ENCODE measurements around the gene CHRNB4.
"Not testable (repeated sequence)": the region's sequence is repeated elsewhere in the genome, so short reads cannot be mapped to it uniquely, and the experiment has no call there.

The CHRNB4 gene

DNA sequence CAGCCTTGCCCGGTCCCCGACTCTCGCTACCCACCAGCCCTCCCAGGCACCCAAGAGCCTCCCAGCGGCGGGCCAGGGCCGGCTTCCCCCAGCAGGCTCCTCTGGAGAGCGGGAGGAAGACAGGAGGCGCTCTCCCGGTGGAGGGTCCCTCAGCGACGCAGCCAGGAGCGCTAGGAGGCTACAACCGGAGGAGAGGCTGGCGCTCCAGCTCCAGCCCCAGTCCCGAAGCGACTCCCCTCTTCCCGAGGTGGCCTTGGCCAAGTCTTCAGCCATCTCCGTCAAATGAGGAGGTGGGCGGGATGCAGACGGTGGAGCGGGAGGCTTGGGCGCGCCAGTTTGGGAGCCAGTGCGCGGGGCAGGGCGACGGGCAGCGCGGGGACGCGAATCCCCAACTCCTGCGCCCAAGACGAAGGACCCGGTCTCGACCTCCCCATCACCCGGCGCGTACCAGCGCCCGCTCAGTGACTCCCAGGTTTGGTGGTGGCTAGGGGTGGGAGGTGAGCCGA lies 20.9 kb downstream of the CHRNB4 start:
- Mint-ChIP-seq H3K4me3 (no peak overlapping the region), H3K9me3 (no peaks in the 10 kb centered on the region)
- intact Hi-C loops (cut with micrococcal nuclease), result no loop called here

DNA sequence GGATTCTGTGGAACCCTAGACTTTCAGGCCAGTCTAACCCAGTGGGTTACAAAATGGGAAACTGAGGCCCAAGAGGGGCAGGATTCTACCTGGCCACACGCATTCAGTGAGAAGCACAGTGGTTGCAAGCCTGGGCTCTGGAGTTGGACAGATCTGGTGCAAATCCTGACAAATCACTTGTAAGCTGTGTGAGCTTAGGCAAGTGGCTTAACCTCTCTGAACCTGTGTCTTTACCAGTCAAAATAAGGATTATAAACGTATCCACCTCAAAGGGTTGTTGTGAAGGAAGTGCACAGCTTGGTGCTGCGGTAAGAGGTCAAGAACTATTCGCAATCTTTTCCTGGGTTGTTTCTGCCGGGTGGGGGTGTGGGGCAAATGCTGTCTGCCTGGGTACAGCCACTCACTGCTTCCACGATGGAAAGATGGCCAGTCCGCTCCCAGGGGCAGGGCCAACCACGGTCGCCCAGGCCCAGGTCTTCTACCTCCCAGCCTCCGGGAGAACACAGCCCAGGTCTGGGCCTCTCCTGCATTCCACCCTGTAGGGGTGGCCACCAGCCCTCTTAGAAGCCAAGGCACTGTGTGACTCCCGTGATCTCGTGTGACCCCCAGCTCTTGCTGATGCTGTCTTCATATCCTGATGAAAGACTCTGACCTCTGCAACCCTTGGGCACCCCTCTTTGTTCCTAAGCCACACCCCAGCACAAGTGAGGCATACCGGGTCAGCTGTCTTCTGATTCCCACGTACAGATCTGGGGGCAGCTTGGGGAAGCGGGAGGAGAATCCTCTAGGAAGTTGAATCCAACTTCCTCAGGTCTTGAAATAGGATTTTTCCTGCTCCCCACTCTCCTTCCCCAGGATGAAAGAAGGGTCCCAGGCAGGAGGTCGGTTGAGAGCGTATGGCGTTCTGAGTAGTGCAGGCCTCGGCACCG lies 21.7 kb downstream of the CHRNB4 start:
- Mint-ChIP-seq H3K4me1 (ENCODE audit: low read depth) (peaks cover 14% of the 10 kb centered on the region), H3K27me3 (peaks cover 45% of the 10 kb centered on the region), H3K4me3 (no peak overlapping the region), H3K27ac (no peak overlapping the region), H3K9me3 (no peaks in the 10 kb centered on the region), H3K36me3 (ENCODE audit: low read depth) (no peaks in the 10 kb centered on the region)
- intact Hi-C loops (cut with micrococcal nuclease), result loop anchor here (5.0 kb wide), 1 partner anchor 133 kb away; no protein-coding TSS in a partner anchor

More for the DNA sequence above, 20.9 kb downstream of the CHRNB4 start:
- Mint-ChIP-seq H3K27me3 (peaks cover 46% of the 10 kb centered on the region), H3K4me1 (ENCODE audit: low read depth) (peaks cover 14% of the 10 kb centered on the region), H3K27ac (no peak overlapping the region), H3K36me3 (ENCODE audit: low read depth) (no peaks in the 10 kb centered on the region)

GRCh38 chr15:78618490-78618934 lies 22.5 kb downstream of the CHRNB4 start:
- Mint-ChIP-seq H3K36me3 (ENCODE audit: low read depth) (no peaks in the 10 kb centered on the region), H3K4me3 (no peak overlapping the region), H3K9me3 (no peaks in the 10 kb centered on the region), H3K27me3 (peaks cover 42% of the 10 kb centered on the region), H3K4me1 (ENCODE audit: low read depth) (peaks cover 14% of the 10 kb centered on the region), H3K27ac (no peak overlapping the region)
- intact Hi-C loops (cut with micrococcal nuclease), result loop anchor here (1.0 to 5.0 kb wide), 2 partner anchors 91 to 134 kb away; no protein-coding TSS in a partner anchor

DNA sequence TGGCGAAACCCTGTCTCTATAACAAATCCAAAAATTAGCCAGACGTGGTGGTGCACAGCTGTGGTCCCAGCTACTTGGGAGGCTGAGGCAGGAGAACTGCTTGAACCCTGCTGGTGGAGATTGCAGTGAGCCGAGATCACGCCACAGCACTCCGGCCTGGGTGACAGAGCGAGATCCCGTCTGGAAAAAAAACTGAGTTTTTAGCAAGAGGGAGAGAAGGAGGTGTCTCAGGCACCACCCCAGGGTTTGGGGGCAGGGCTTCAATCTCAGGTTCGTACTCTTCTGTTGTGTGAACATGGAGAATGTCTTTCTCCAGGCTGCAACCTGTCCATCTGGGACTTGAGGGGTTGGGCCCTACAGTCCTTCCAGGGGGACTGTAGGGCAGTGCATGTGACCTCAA lies 22.9 kb downstream of the CHRNB4 start:
- peaks cover 14% of the 10 kb centered on the region for H3K4me1 Mint-ChIP-seq (ENCODE audit: low read depth)
- H3K27ac Mint-ChIP-seq, result no peak overlapping the region
- H3K27me3 Mint-ChIP-seq, result peaks cover 42% of the 10 kb centered on the region
- intact Hi-C loops (cut with micrococcal nuclease), result loop anchor here (1.0 to 5.0 kb wide), 2 partner anchors 91 to 134 kb away; no protein-coding TSS in a partner anchor
- no peaks in the 10 kb centered on the region for H3K36me3 Mint-ChIP-seq (ENCODE audit: low read depth)
- no peak overlapping the region for H3K4me3 Mint-ChIP-seq
- no peaks in the 10 kb centered on the region for H3K9me3 Mint-ChIP-seq

- Mint-ChIP-seq H3K9me3 (no peaks in the 10 kb centered on the region), H3K4me1 (ENCODE audit: low read depth) (peaks cover 14% of the 10 kb centered on the region), H3K27me3 (peaks cover 37% of the 10 kb centered on the region), H3K4me3 (no peak overlapping the region), H3K27ac (no peak overlapping the region), H3K36me3 (ENCODE audit: low read depth) (no peaks in the 10 kb centered on the region)
- intact Hi-C loops (cut with micrococcal nuclease), result loop anchor here (5.0 kb wide), 1 partner anchor 135 kb away; no protein-coding TSS in a partner anchor
Measured at GRCh38 chr15:78617516-78617915, 23.5 kb downstream of the CHRNB4 start.

GRCh38 chr15:78617076-78617475 lies 23.9 kb downstream of the CHRNB4 start:
- no peaks in the 10 kb centered on the region for H3K36me3 Mint-ChIP-seq (ENCODE audit: low read depth)
- no peak overlapping the region for H3K27ac Mint-ChIP-seq
- H3K9me3 Mint-ChIP-seq, result no peaks in the 10 kb centered on the region
- intact Hi-C loops (cut with micrococcal nuclease), result loop anchor here (5.0 kb wide), 1 partner anchor 135 kb away; no protein-coding TSS in a partner anchor
- no peak overlapping the region for H3K4me3 Mint-ChIP-seq
- H3K27me3 Mint-ChIP-seq, result peaks cover 33% of the 10 kb centered on the region
- H3K4me1 Mint-ChIP-seq (ENCODE audit: low read depth), result peaks cover 14% of the 10 kb centered on the region

GRCh38 chr15:78616506-78616905 lies 24.5 kb downstream of the CHRNB4 start:
- Mint-ChIP-seq H3K4me3 (no peak overlapping the region), H3K27ac (no peak overlapping the region), H3K36me3 (ENCODE audit: low read depth) (no peaks in the 10 kb centered on the region), H3K9me3 (no peaks in the 10 kb centered on the region), H3K4me1 (ENCODE audit: low read depth) (peaks cover 14% of the 10 kb centered on the region), H3K27me3 (peaks cover 28% of the 10 kb centered on the region)
- intact Hi-C loops (cut with micrococcal nuclease), result loop anchor here (5.0 kb wide), 1 partner anchor 136 kb away; no protein-coding TSS in a partner anchor

DNA sequence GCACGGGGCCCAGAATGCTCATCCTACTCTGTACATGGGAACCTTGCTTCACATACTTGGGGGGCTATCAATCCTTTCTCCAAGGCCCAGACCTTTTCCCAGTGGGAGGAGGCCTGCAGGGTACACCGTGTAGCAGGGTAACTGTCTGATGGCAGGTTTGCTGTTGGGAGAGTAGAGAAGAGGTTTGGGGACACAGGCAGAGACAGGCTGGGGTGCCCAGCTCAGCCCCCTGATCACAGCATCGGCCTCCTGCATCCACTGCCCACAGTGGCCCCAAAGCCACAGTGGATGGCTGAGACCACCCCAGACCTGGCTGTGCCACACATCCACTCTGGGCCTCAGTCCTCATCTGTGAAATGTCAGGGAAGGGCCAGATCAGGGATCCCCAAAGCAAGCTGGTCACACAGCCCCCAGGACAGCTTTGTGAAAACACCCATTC lies 25.8 kb downstream of the CHRNB4 start:
- intact Hi-C loops (cut with micrococcal nuclease), result loop anchor here (5.0 kb wide), 1 partner anchor 137 kb away; no protein-coding TSS in a partner anchor
- Mint-ChIP-seq H3K4me3 (no peak overlapping the region), H3K4me1 (ENCODE audit: low read depth) (peaks cover 13% of the 10 kb centered on the region), H3K27ac (no peak overlapping the region), H3K27me3 (peaks cover 21% of the 10 kb centered on the region), H3K9me3 (no peaks in the 10 kb centered on the region), H3K36me3 (ENCODE audit: low read depth) (no peaks in the 10 kb centered on the region)

- no peaks in the 10 kb centered on the region for H3K9me3 Mint-ChIP-seq
- intact Hi-C loops (cut with micrococcal nuclease), result no loop called here
- H3K27me3 Mint-ChIP-seq, result peaks cover 13% of the 10 kb centered on the region
- peaks cover 8% of the 10 kb centered on the region for H3K4me1 Mint-ChIP-seq (ENCODE audit: low read depth)
- H3K36me3 Mint-ChIP-seq (ENCODE audit: low read depth), result no peaks in the 10 kb centered on the region
- H3K4me3 Mint-ChIP-seq, result no peak overlapping the region
- no peak overlapping the region for H3K27ac Mint-ChIP-seq
Measured at GRCh38 chr15:78614021-78614420, 27.0 kb downstream of the CHRNB4 start.

DNA sequence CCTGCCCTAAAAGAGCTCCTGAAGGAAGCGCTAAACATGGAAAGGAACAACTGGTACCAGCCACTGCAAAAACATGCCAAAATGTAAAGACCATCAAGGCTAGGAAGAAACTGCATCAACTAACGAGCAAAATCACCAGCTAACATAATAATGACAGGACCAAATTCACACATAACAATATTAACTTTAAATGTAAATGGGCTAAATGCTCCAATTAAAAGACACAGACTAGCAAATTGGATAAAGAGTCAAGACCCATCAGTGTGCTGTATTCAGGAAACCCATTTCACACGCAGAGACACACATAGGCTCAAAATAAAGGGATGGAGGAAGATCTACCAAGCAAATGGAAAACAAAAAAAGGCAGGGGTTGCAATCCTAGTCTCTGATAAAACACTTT lies 31.5 kb downstream of the CHRNB4 start:
- H3K9me3 Mint-ChIP-seq; intact Hi-C loops (cut with micrococcal nuclease); H3K4me1 Mint-ChIP-seq (ENCODE audit: low read depth); H3K4me3 Mint-ChIP-seq; H3K36me3 Mint-ChIP-seq (ENCODE audit: low read depth); H3K27ac Mint-ChIP-seq: not testable (repeated sequence)
- peaks cover 20% of the 10 kb centered on the region for H3K27me3 Mint-ChIP-seq

GRCh38 chr15:78605680-78606079 lies 35.3 kb downstream of the CHRNB4 start:
- Mint-ChIP-seq H3K36me3 (ENCODE audit: low read depth) (no peaks in the 10 kb centered on the region), H3K4me1 (ENCODE audit: low read depth) (no peaks in the 10 kb centered on the region), H3K4me3 (no peak overlapping the region), H3K27ac (no peak overlapping the region), H3K9me3 (no peaks in the 10 kb centered on the region), H3K27me3 (peaks cover 19% of the 10 kb centered on the region)
- intact Hi-C loops (cut with micrococcal nuclease), result no loop called here

GRCh38 chr15:78605201-78605600 lies 35.8 kb downstream of the CHRNB4 start:
- H3K4me3 Mint-ChIP-seq, result no peak overlapping the region
- H3K4me1 Mint-ChIP-seq (ENCODE audit: low read depth), result no peaks in the 10 kb centered on the region
- H3K36me3 Mint-ChIP-seq (ENCODE audit: low read depth), result no peaks in the 10 kb centered on the region
- peaks cover 18% of the 10 kb centered on the region for H3K27me3 Mint-ChIP-seq
- no peaks in the 10 kb centered on the region for H3K9me3 Mint-ChIP-seq
- intact Hi-C loops (cut with micrococcal nuclease), result no loop called here
- H3K27ac Mint-ChIP-seq, result no peak overlapping the region

DNA sequence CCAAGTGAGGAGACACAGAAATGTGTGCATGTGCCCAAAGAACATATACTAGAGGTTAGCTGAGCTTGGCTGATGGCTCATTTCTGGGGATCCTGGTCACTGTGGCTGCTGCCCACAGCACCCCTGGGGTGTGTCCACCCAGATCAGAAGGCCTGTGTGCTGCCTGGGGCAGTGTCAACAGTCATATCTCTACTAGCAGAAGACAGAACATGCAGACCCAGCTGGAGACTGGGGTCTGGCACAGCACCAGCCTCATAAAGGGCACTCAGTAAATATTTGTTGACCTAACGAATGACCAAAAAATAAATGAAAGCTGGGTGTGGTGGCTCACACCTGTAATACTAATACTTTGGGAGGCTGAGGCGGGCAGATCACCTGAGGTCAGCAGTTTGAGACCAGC lies 36.6 kb downstream of the CHRNB4 start:
- H3K9me3 Mint-ChIP-seq, result no peaks in the 10 kb centered on the region
- H3K36me3 Mint-ChIP-seq (ENCODE audit: low read depth), result no peaks in the 10 kb centered on the region
- H3K4me1 Mint-ChIP-seq (ENCODE audit: low read depth), result no peaks in the 10 kb centered on the region
- H3K27me3 Mint-ChIP-seq, result peaks cover 14% of the 10 kb centered on the region
- no peak overlapping the region for H3K27ac Mint-ChIP-seq
- H3K4me3 Mint-ChIP-seq, result no peak overlapping the region
- intact Hi-C loops (cut with micrococcal nuclease), result no loop called here

GRCh38 chr15:78603467-78603866 lies 37.5 kb downstream of the CHRNB4 start:
- Mint-ChIP-seq H3K4me1 (ENCODE audit: low read depth) (no peaks in the 10 kb centered on the region), H3K36me3 (ENCODE audit: low read depth) (no peaks in the 10 kb centered on the region), H3K27ac (no peak overlapping the region), H3K27me3 (peaks cover 9% of the 10 kb centered on the region), H3K9me3 (no peaks in the 10 kb centered on the region), H3K4me3 (no peak overlapping the region)
- intact Hi-C loops (cut with micrococcal nuclease), result no loop called here
